AG08395 (cell line): Measurements from ENCODE around the gene TRPC6.
A peak's percentile ranks its signal among the peaks of the same experiment; 100 is the strongest.
"Not testable (repeated sequence)": the region's sequence is repeated elsewhere in the genome, so short reads cannot be mapped to it uniquely, and the experiment has no call there.

Experiments used
- DNase-seq: peaks from one replicate; pipeline ENCODE4 v3.0.0; 2012; ENCODE audit warnings: mixed read lengths, low spot score

Gene TRPC6

DNA sequence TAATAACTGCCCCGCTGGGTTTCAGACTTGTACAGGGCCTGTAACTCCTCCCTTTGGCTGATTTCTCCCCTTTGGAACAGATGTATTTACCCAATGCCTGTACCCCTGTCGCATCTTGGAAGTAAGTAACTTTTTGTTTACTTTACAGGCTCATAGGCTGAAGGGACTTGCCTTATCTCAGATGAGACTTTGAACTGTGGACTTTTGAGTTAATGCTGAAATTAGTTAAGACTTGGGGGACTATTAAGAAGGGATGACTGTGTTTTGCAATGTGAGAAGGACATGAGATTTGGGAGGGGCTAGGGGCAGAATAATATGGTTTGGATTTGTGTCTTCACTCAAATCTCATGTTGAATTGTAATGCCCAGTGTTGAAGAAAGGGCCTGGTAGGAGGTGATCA is 62.0 kb downstream of the TRPC6 start:
- DNase-seq, result no peak

DNA sequence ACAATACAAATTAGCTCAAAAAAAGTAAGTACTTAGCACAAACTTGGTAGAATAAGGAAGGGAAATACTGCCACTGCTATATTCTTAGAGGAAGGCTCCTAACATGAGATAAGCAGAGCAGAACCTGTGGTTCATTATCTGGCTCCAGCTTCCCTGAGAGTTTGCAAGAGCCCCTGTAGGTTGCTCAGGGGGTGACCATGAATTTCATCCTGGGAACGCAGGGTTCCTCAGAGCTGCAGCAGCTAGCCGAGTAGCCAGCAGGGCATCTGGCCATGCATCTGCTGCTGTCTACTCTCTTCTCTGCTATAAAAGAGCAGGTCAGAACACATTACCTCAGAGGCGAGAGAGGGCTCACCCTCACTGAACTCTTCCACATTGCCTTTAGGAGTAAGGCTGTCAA is 67.3 kb downstream of the TRPC6 start:
- DNase-seq, result no peak

DNA sequence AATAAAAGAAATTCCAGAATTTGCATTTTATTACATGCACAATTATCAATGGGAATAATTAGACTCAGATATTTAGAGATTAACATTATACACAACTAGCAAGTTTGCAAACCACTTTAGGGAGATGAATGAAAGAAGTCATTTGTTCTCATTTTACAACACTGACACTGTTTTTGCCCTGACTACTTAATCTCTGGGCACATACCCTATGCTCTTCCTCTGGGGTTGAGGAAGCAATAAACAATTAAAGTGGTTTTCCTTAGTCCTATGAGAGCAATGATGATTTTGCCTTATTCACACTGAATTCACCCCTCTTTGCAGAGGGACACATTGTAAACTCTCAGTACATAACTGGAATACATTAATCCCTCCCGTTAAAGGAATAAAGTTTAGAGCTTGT is 72.7 kb downstream of the TRPC6 start:
- DNase-seq, result no peak

DNA sequence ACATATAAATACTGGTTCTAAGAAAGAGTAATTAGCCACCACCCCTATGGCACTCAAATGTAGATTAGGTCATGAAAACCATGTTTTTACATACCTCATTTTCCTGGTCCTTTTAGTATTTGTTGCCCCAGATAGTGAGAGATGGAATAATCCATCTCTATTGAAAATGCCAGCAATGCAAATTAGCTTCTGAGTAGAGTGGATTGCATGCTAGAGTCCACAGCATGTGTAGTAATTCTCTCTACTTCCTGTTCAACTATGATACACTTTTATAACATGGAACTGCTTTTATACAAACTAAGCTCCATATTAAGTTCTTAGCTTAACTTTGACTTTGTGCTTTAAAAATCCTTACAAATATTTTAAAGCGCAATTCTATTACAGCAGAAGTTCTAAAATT is 73.2 kb downstream of the TRPC6 start:
- DNase-seq, result no peak

DNA sequence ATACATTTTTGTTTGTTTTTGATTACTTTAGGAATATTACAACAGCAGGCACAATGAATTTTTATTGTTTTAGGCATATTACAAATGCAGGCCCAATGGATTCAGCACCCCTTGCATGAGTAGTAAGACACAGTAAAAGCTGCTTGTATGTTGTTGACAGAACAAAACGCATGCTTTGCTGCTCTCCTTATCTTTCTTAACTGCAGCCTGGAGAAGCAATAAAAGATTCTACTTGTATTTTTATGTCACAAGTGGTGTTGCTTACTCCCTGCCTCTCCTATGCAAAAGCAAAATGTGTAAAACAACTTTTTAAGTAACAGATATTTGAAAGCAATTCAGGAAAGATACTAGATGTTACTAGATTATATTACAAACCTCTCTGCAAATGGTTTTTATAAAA is 73.9 kb downstream of the TRPC6 start:
- DNase-seq, result no peak

DNA sequence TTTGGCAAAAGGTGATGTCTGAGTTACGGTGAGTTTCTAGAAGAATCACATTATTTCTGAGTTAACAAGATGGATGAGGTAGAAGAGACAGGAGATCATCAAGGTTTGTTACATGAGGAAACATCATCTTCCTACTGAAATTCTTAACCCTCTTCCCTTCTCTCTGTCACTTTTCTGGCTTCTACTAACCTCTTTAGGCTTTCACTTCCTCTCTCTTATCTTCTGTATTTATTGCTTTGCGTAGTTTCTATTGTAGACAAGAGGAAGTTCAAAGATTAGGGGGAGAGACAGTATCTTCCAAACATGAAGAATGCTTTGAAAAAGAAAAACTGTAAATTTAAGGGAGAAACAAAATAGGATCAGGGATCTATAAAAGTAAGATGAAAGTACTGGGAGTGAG is 75.4 kb downstream of the TRPC6 start:
- no peak for DNase-seq

DNA sequence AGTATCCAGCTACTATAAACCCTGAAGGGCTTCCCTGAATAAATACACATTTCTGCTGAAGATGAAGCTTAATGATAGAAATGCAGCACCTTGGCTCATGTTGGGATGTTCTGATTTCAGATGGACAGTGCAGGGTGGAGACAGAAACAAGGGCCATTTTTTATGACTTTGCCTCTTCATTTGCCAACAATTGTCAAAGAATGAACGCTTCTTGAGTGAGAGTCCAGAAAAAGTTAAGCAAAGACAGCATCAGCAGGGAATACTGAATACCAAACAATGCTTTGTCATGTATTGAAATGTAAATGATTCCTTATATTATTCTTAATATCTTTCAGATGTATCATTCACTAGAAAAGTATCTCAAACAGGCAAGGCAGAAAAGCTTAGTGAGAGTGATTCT is 84.9 kb downstream of the TRPC6 start:
- no peak for DNase-seq

DNA sequence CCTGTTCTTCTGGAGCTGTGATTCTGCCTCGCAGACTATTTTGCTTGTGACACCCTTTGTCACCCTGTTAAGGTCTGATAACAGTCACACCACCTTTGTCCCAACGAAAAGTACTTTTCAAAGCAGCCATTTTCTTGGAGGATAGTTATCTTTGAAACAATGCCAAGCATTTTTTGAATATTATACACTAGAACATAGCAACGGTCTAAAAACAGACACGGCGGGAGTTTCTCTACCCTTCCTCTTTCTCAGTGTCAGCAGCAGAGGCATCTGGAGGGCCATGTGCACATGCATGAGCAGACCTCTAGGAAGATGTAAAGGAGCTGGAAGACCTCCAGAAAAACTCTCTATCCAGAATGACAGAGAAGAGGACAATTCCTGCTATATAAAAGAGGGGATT is 86.5 kb downstream of the TRPC6 start:
- DNase-seq, result no peak

DNA sequence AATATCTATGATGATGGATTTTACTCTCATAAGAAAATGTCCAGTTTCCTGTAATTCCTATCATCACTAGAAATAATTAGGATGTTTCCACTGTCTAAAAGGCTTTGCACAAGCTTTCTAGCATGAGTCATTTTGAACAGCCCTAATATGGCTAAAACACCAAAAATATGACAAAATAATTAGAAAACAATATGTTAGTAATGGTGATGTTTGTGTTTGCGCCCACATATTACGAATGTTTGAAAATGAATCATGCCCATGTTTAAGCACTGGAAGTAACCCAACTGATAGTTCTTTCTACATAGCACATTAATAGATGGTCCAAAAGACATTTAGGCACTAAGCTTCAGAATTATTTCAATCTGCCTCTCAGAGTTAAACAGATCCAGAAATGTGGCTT is 96.0 kb downstream of the TRPC6 start:
- peak; percentile 69 for DNase-seq

DNA sequence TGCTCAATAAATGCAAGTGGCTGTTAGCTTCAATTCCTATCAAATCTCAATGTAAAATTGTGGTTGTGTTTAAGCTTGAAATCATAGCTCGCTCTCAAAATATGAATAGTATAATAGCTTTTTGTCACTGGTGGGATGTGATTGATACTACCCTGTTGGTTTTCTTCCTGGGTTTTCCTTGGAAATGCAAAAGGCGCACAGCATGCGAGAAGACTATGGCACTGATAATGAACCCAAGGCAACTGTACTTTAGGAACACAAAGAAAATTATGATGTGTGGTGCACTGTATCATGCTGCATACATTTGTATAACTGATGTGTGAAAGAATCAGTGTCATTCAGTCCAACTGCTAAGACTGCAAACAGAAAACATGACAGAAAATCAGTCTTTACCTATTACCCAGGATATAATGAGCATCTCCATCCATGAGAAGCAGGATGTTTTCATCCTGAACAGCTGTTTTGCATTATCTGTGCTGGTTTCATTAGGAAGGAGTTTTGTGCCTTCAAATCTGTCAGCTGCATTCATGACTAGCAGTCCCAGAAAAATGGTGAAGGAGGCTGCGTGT is 101.2 kb downstream of the TRPC6 start:
- no peak for DNase-seq

DNA sequence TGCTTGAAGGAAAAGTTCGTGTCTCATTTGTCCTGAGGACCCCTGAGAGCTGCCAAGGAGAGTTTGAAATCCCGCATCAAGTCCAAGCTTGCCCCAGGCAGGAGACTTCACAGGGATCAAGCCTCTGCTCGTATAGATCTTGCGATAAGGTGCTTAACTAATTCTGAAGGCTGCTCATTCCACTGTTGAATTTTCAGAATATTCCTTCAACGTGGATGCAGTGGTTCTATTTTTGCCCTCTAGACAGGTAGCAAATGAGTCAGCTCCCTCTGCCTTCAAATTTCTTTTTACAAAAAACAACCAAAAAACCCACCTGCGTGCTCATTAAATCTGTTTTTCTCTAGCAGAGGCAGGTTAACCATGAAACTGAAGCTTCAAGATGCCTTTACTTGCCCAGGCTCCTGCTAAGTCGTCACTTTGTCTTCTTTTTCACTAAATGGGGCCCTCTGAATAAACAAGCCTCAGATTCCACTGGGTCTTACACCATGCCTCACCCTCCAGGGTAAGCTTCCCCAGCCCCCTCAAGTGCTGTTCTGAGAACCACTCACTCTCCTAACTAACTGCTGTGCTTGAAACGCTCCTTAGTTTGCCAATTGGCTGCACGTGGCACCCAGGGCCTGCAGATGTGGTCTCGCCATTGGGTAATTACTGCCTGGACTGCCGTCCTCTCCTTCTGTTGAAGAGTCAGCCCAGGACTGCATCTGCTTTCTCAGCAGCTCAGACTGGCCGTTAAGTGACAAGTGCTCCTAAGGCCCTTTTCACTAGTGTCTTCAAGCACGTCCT is 105.0 kb downstream of the TRPC6 start:
- no peak for DNase-seq

DNA sequence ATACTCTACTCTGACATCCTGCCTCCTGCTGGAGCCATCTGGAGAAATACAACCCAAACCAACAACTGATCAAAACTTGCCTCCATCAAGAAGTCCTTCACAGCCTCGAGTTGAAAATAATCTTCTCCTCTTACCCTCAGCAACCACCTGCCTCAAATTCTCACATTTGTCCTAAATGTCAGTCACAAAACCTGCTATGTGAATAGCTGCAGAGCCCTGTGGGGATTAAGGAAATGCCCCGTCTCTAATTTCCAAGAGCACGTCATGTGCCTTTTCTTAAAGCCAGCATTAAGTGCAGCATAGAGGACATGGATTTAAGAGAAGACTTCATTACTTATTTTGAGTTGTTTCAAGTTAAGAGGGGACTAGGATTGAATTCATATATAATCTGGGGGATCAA is 105.9 kb downstream of the TRPC6 start:
- DNase-seq, result no peak

DNA sequence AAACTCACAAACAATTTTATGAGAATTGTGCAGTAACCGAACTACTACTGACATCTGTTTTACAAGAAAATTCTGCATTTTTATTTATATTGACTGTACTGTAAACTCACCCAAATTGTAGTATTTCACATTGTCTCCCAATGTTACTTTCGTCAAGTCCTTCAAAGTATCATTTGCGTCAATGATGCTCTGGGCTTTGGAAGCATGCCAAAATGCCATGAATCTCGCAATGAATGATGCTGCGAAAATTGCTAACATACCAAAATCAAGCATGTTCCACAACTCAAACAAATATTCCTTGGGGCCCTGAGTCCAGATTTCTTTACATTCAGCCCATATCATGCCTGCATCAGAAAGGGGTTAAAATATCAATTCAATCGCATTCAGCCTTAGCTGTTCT is 107.6 kb downstream of the TRPC6 start:
- DNase-seq, result no peak

DNA sequence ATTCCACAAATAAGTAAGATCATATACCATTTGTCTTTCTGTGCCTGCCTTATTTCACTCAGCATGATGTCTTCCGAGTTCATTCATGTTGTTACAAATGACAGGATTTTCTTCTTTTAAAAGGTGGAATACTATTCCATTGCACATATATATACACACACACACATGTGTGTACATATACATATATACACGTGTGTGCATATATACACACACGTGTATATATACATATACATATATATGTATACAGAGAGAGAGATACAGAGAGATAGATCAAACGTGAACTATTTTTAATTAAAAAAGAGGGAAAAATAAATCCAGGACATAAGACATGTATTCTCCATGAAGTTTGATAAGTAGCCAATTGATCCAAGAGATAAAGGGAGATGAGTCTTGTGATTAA is 108.1 kb downstream of the TRPC6 start:
- no peak for DNase-seq

DNA sequence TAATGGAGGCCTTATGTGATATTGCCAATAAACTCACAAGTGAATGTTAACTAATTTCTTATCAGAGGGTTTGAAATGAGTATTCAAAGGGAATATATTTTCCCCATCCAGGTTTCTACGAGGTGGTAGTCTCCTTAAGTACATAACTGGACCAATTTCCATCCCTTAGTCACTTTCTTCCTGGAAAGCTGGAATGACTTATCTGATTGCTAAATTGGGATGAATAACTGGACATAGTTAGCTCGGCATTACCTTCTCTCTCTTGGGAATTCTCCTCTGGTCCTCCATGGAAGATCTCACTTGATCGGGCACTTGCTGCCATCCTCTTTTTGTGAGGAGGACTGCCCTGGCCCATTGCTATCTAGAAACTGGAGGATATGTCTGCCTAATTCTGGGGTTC is 109.1 kb downstream of the TRPC6 start:
- DNase-seq, result no peak

DNA sequence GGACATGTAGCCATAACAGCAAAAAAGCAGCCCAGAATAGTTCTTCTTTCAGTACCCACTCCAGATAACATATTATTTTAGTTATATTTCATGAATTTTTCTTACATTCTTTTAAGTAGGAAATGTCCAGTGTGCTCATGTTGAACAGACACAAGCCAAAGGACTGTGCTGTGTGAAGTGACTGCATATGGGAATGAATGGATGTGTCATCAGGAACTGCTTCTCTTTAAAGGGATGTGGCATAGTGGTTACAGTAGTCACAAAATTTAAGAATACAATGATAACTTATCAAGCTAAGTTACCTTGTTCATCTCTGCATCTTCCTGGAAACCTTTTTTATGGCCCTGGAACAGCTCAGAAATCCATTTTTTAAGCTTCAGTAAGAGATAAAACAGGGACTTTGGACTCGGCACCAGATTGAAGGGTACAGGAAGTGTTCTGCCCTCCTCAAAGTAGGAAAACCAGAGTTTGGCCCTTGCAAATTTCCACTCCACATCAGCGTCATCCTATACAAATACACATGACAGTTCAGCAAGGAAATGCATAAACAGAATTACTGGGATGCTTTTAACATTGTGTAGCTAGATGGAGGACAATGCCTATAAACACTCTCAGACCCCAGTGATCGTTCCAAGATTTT is 112.8 kb downstream of the TRPC6 start:
- peak; percentile 34 for DNase-seq

DNA sequence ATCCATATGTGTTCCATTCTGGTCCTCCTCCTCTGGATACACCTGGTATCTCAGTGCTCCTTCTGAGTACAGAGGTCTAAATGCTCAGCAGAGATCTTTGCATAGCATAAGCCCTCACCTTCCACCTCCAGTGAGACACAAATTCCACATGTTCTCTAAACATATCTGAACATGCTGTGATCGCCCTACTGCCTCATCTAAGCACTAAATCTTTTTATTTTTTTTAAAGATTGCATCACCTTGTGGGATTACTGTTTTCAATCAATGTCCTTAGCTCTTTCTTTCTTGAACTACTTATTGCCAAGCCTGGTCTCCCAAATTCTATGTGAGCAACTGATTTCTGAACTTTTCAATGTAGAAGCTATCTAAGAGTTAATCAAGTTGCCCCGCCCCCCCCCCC is 113.4 kb downstream of the TRPC6 start:
- no peak for DNase-seq

DNA sequence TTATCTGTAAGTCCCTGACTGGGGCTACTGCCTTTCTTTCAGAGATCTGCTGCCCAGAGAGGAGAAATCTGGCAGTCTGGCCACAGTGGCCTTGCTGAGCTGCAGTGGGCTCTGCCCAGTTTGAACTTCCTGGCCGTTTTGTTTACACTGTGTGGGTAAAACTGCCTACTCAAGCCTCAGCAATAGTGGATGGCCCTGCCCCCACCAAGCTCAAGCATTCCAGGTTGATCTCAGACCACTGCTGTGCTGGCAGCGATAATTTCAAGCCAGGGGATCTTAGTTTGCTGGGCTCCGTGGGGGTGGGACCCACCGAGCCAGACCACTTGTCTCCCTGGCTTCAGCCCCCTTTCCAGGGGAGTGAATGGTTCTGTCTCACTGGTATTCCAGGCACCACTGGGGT is 117.5 kb downstream of the TRPC6 start:
- DNase-seq, result no peak

DNA sequence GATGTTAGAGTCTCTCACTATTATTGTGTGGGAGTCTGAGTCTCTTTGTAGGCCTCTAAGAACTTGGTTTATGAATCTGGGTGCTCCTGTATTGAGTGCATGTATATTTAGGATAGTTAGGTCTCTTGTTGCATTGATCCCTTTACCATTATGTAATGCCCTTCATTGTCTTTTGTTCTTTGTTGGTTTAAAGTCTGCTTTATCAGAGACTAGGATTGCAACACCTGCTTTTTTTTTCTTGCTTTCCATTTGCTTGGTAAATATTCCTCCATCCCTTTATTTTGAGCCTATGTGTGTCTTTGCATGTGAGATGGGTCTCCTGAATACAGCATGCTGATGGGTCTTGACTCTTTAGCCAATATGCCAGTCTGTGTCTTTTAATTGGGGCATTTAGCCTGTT is 119.4 kb downstream of the TRPC6 start:
- not testable (repeated sequence) for DNase-seq

DNA sequence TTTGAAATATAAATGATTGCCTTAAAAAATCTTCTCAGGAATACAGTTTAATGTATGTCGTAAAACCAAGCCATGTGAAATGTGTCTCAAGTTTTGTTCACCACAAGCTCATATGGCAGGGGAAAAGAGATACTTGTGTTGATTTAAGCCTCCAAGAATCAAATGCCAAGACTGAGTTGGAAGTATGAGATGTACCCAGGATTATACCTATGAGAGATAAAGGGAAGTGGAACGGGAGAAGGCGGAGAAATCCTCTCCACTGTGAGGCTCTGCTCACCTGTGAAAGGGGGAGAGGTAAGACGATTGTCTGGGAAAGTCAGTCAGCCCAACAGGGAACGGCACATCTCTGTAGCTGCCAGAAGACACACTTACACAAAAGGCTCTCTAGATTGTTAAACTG is 124.8 kb downstream of the TRPC6 start:
- no peak for DNase-seq

DNA sequence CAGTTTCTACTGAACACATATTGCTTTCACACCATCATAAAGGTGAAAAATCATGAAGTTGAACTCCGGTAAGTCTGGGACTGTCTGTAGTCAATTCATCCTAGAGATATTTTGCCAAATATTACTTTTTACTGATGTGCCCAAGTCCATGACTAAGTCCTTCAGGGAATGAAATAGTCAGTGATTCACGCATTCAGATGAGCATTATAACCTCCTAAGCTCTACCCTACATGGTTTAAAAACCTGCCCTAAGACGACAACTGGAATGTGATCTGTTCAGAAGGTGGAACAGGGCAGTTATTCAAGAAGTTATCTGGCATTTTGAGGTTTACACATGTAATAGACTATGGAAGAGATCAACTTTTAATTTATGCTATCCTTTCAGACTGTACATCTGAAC is 125.6 kb downstream of the TRPC6 start:
- DNase-seq, result peak; percentile 39

DNA sequence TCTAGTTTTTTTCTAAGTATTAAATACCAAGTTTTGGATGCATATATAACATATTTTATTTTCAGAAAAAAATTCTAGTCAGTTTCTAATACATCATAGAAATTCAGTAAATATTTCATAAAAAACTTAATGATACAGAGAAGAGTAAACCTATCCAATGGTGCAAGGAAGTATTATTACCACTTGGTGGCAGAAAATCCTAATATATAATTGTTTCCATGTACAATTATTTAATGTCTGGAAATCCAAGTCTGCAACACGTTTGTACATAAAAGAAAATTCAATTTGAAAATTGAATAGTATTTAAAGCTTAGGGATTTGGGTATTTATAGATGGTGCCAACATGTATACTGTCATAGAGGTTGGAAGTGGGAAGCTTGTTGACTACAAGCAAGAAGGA is 127.0 kb downstream of the TRPC6 start:
- DNase-seq, result no peak

DNA sequence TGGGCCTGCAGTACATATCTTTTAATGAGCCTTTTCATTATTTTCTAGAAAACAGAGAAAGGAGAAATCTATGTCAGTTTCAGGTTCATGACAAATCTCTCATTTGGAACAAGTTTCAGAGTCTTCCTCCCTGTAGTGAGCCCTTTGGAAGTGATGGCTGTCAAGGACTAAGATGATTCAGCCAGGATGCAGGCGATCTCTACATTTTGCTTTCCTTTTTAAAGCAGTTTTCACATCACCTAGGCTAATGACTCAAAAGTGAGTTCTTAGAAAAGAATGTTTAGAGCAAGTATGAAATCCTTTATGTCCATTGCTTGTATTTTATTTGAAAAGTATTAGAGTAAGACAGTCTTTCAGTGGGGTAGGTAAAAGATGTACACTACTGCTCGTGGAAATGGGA is 130.1 kb downstream of the TRPC6 start:
- no peak for DNase-seq
